HG03103 (cell line): ENCODE data around the gene DPP6.

Experiments
- ATAC-seq: cut with Tn5 transposase; IDR thresholded peaks from one replicate; pipeline ENCODE4 v1.9.1; 2021; ENCODE audit warnings: low read depth; ENCODE audit not compliant: unreplicated experiment

DPP6 gene

GRCh38 chr7:154738216-154738615 lies 686.0 kb downstream of the DPP6 start:
- ATAC-seq: no peak

- no peak for ATAC-seq
Measured at GRCh38 chr7:154741131-154741530, 688.9 kb downstream of the DPP6 start.

- no peak for ATAC-seq
Measured at GRCh38 chr7:154743206-154743605, 691.0 kb downstream of the DPP6 start.

DNA sequence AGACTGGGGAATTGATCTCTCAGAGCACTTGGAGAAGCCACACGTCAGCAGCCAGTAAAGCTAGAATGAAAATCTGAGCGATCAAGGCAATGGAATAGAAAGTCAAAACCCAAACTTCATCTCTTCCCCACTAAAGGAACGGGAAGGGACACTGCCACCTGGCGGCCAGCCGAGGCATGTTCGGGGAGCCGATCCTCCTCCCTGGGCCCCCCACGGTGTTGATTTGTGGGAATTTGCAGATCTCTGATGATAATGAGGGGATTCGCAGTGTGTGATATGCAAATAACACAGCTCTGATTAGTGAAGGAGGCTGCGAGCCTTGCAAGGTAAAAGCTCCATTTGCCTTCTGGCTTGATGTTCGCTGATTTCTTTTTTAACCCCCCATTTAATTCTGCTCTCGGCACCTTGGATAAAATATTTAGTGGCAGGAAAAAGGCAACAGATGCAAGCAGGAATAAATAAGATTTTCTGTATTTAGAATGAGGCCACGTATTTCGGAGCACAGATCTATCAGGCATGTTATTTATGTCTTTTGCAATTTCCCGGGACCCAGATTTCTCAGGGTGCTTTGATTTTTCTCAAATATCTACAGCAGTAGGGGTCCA lies 692.2 kb downstream of the DPP6 start:
- ATAC-seq: no peak

DNA sequence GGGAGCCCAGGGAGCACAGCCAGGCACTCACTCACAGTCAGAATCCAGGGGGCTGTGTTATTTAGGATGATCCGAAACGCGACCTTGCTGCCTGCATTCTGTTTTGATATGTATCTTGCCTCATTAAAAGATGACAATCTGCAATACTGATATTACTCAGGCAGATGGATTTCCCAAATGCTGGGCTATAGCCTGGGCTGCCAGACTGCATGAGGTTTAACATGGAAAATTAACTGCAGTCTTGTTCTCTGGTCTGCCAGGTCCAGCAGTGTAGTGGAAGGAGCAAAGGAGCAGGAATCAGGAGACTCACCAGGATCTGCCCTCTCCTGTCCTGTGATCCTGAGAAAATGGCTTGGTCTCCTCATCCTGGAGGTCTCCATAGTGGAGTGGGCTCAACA lies 692.7 kb downstream of the DPP6 start:
- no peak for ATAC-seq

DNA sequence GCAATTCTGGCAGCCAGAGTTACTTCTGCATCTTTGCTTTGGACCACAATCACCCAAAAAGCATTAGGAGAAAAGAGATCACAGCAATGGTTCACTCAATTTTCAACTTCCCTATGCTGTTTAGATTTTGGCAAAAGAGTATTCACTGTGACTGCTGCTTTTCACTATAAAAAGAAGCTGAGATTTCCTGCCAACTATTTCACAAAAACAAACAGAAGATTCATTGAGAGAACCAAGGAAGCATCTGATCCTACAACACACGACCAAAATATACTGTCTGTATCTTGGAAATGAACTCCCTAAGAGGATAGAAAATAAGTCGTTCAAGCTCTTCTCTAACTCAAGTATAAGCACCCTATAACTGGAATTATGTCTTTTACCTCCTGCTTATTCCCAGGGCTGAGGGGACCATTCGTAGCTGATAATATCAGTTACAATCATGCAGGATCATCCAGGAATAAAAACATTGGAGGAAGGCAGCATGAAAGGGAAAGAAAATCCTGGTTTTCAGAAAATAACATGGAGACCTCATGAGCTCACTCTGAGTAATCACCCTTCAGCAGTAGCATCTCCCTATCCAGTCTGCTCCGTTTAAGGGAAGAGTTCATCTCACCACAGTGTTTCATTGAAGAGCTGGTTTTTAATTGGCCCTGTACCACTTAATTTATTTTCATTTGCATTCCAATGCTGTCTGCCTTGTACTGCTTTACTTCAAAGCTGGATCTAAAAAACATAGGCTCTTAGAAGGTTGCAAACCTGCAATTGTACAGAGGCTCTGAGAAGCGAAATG lies 694.6 kb downstream of the DPP6 start:
- ATAC-seq: no peak

DNA sequence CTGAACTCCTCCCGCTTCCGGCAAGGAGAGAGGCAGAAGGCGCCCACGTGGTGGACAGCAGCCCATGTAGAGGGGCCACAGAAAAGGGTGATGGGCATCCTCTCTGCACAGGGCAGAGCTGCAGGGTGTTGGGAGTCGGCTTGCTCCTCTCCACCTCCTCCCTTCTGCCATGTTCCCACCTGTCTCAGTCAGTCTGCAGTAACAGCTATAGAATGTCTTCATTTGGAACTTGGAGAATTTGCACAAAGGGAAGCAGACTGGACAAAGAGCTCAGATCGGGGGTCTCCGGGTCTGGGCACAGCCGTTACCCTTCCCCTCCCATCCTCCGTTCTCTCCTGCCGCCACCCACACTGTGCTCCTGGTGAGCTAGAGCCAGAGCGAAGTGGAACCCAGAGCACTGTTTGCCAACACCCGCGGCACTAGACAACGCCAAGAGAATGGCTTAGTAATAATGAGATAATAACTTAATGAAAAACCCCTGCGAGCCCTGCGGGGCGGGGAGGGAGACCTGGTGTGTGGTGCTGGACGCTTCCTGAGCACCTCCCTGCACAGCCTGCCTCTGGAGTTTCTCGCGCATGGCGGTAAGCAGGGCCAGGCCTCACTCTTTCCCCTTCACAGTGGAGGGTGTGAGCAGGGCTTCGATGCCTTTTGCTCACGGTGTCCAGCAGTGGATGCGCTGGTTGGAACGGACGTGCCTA lies 696.0 kb downstream of the DPP6 start:
- no peak for ATAC-seq

GRCh38 chr7:154750353-154750801 lies 698.2 kb downstream of the DPP6 start:
- ATAC-seq: no peak

- ATAC-seq: no peak
Measured at GRCh38 chr7:154753226-154753625, 701.0 kb downstream of the DPP6 start.

DNA sequence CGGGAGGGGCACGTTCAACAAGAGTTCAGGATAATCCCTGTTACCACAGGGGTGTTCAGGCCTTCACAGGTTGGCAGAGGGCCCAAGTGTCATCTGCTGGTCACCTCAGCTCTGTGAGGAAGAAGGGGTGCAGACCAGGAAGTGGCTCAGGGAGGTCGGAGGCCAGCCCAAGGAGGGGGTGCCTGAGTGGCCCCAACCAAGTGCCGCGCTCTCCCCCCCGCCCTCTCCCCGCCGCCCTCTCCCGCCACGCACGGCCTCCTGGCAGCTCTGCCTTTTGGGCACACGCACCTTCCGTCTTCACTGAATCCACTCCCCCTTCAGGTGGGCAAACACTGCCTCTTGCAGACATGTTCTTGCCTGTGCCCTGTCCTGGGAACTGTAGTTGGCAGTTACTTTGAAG lies 705.6 kb downstream of the DPP6 start:
- no peak for ATAC-seq

DNA sequence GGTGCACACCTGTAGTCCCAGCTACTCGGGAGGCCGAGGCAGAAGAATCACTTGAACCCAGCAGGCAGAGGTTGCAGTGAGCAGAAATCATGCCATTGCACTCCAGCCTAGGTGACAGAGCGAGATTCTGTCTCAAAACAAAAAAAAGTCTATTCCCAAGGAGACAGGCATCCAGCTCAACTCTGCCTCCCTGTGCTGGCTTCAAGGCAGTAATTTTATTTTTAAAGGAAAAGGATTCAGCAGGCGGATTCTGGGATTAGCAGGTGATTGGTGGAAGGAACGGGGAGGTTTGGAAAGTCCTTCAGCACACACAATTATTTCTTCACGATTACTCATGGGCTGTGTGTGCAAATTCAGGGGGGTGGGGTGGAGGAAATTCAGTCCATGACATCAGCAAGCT lies 707.8 kb downstream of the DPP6 start:
- ATAC-seq: no peak

DNA sequence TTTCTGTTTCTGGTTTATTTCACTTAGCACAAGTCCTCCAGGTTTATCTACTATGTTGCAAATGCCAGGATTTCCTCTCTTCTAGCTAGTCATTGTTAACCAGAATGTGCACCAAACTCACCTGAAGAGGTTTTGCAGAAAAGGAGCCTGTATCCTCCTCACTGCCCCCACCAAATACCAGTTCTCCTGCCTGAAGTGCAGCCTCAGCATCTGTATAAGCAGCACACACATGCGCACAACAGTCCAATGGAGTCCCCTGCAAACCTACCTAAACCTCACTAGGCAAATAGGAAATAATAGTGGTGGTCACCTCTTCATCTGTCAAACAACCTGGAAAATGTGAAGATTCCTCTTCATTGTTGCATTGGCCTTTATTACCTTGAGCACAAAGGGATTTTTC lies 712.9 kb downstream of the DPP6 start:
- no peak for ATAC-seq

GRCh38 chr7:154767142-154767541 lies 714.9 kb downstream of the DPP6 start:
- no peak for ATAC-seq

GRCh38 chr7:154767821-154768415 lies 715.7 kb downstream of the DPP6 start:
- no peak for ATAC-seq

DNA sequence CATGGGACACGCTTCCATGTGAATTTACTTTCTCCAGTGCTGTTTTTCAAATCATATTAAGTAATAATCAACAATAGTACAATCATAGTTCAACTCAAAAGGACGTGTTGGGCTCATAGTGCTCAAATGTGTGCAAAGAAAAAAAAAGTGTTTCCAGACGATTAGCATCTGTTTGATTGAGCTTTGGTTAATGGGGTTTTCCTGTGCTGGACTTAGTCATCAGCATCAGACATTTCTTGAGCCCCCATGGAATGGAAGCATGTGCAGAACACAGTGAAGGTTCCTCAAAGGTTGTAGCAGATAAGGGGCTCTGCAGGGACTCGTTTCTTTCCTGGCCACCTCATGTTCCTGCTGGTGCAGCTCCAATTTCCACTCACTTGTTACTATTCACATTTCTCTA lies 716.8 kb downstream of the DPP6 start:
- ATAC-seq: no peak

- no peak for ATAC-seq
Measured at GRCh38 chr7:154769527-154769926, 717.3 kb downstream of the DPP6 start.

GRCh38 chr7:154770361-154770760 lies 718.2 kb downstream of the DPP6 start:
- no peak for ATAC-seq

GRCh38 chr7:154770962-154771361 lies 718.8 kb downstream of the DPP6 start:
- ATAC-seq: no peak

DNA sequence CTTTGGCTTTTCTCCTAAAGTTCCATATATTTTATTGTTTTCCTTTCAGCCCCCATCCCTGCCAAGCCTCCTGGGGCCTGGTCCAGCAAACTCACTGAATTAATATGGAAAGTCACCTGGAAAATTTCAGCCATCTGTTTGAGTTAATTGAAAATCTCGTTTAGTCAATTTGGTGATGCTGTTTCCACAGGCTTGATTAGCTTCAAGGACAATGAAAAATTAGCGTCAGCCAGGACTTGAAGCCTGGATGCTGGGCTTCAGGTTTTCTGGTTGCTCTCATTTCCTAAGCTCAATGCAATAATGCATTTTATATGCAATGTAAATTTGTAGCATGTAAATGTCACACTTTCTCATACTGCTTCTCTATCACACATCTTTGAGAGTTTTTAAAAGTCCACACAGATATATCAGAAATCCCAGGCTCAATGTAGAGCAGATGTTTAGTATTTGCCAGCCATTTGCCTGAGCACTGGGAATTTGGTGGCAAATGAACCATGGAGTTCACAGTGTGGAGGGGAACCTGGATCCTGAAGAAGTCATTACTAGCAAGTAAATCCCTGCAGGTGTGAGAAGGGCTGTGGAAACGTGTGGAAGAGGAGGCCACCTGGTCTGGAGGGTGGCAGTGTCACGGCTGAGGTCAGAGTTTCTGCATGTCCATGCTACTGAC lies 722.2 kb downstream of the DPP6 start:
- no peak for ATAC-seq

GRCh38 chr7:154775681-154776080 lies 723.5 kb downstream of the DPP6 start:
- no peak for ATAC-seq

DNA sequence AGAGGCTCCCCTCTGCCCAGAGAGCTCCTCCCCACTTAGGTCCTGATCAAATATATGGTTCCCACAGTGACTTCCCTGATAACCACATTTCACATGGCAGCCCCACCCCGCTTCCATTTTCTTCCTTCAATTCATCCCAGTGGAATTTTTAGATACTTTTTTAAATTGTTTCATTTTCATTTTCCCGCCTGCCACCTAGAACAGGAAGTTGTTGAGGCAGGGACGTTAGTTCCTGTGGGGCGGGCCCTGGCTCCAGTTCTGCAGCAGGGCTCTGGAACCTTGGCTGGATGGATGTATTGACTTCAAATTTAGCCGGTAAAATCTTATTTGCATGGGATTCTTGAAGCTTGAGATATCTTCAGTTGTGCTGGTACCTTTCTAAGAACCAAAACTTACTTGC lies 724.2 kb downstream of the DPP6 start:
- no peak for ATAC-seq
